K562 (cell line): ENCODE measurements around the gene ANKS1B.

Experiments
- CEBPZ ChIP-seq: fragments of 150-350 bp; IDR thresholded peaks from 2 replicates; pipeline ENCODE4 v1.6.1; 2014; ENCODE audit warnings: low read depth, mild to moderate bottlenecking, low read length, borderline replicate concordance
- HDAC1 ChIP-seq, 2 experiments: fragments of 450-650 bp; IDR thresholded peaks; 2 replicates each; pipeline ENCODE4 v1.6.1; 2016 to 2017; ENCODE audit warnings: inconsistent platforms in 1 of 2, mild to moderate bottlenecking in 1 of 2, moderate library complexity in 1 of 2
- HMGN3 ChIP-seq: IDR thresholded peaks from 2 replicates; pipeline ENCODE4 v1.6.1; 2011; ENCODE audit warnings: borderline replicate concordance, low read depth, mild to moderate bottlenecking, mixed read lengths, low read length; ENCODE audit not compliant: insufficient read length; ENCODE audit errors: extremely low read depth
- IRF9 ChIP-seq: fragments of 450-650 bp; IDR thresholded peaks from 2 replicates; pipeline ENCODE4 v1.6.1; 2016; ENCODE audit warnings: missing biosample characterization, missing genetic modification characterization
- KDM5B ChIP-seq: fragments of 200-600 bp; sonication (generic); IDR thresholded peaks from 2 replicates; pipeline ENCODE4 v1.6.1; 2012; ENCODE audit warnings: low read depth, mild to moderate bottlenecking, moderate library complexity, low read length, control low read depth, inconsistent platforms; ENCODE audit not compliant: insufficient replicate concordance
- MAFF ChIP-seq: IDR thresholded peaks from 2 replicates; pipeline ENCODE4 v1.6.1; 2012; ENCODE audit warnings: low read length, improper control_type of control experiment
- POLR2AphosphoS5 ChIP-seq: IDR thresholded peaks from 2 replicates; pipeline ENCODE4 v1.6.1; 2011; ENCODE audit warnings: mild to moderate bottlenecking, low read depth, low read length, moderate library complexity; ENCODE audit not compliant: control insufficient read depth, insufficient read depth
- REST ChIP-seq, 2 experiments: fragments of 450-650 bp; formaldehyde crosslinking in 1 of 2; IDR thresholded peaks; 2 replicates each; pipeline versions ENCODE4 v1.4.0 to v1.6.1; 2014 to 2020; ENCODE audit warnings: mild to moderate bottlenecking in 2 of 2, borderline replicate concordance in 1 of 2, low read depth in 1 of 2
- TCF7L2 ChIP-seq: fragments of 150-350 bp; IDR thresholded peaks from 2 replicates; pipeline ENCODE4 v1.6.1; 2016; ENCODE audit warnings: low read depth, mild to moderate bottlenecking, low read length, moderate library complexity
- ZNF146 ChIP-seq: IDR thresholded peaks from one replicate; pipeline ENCODE4 v1.6.1; 2018; ENCODE audit warnings: missing compliant biosample characterization; ENCODE audit not compliant: unreplicated experiment
- ZNF282 ChIP-seq: sonication (generic); formaldehyde crosslinking; IDR thresholded peaks from 2 replicates; pipeline ENCODE4 v1.8.1; 2023; ENCODE audit warnings: missing genetic modification reagents
- ZNF354B ChIP-seq: fragments of 250-450 bp; sonication (Bioruptor Pico); IDR thresholded peaks from 2 replicates; pipeline ENCODE4 v1.4.0; 2020

- TF ChIP-seq IRF9 (tag) (no peak), ZNF354B (CRISPR knock-in tag) (no peak), HMGN3 (no peak), ZNF146 (CRISPR knock-in tag) (no peak), CEBPZ (no peak), KDM5B (no peak), POLR2AphosphoS5 (no peak), ZNF282 (CRISPR knock-in tag) (no peak), HDAC1 (IDR thresholded peaks at IDR 0.05) (no peak), MAFF (no peak), REST (IDR thresholded peaks at IDR 0.05; ENCODE audit: borderline replicate concordance) (no peak), REST (CRISPR knock-in tag; IDR thresholded peaks at IDR 0.05; ENCODE audit: low read depth) (no peak), TCF7L2 (no peak)
Observed at GRCh38 chr12:98873776-98874175, 1111.0 kb downstream of the ANKS1B start.
